GM19099 (cell line): Measurements from ENCODE around the gene GNAZ.

Experiments used
- POLR2A ChIP-seq: IDR thresholded peaks from 3 replicates; pipeline ENCODE4 v1.6.1; 2011; ENCODE audit warnings: low read depth; ENCODE audit not compliant: insufficient read length; ENCODE audit errors: extremely low read depth

Gene GNAZ

DNA sequence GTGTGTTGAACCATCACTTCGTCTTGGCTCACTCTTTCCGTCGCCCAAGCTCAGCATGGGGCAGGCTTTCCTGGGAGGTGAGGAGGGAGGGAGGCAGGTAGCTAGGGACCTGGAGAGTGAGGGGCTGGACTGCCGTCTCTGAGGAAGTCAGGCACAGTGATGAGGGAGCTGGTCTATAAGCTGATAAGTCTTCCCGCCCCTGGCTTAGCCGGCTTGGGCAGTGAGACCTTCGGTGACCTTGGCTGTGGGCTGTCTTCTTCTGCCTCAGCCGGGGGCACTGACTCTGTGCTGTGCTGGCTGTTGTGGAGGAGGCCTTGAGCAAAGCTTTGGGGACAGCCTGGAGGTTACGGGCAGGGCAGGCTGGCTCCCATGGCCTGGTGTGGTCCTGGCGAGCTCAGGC lies 18.7 kb downstream of the GNAZ start:
- no peak for TF ChIP-seq POLR2A

GRCh38 chr22:23089633-23090456 lies 19.5 kb downstream of the GNAZ start:
- no peak for TF ChIP-seq POLR2A

DNA sequence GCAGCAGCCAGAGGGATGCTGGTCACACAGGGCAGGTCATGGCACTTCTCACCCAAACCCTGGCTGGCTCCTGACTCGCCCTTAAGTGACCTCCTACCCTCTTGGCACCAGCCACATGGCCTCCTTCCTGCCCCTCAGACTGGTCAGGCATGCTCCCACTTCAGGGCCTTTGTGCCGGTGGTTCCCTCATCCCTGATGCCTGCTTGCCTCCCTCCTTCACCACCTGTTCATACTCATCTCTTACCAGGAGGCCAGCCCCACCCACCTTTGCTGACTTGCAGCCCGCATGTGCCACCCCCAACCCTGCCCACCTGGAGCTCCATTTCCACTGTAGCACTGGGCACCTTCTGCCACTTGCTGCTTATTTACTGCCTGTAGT lies 20.1 kb downstream of the GNAZ start:
- TF ChIP-seq POLR2A: no peak

DNA sequence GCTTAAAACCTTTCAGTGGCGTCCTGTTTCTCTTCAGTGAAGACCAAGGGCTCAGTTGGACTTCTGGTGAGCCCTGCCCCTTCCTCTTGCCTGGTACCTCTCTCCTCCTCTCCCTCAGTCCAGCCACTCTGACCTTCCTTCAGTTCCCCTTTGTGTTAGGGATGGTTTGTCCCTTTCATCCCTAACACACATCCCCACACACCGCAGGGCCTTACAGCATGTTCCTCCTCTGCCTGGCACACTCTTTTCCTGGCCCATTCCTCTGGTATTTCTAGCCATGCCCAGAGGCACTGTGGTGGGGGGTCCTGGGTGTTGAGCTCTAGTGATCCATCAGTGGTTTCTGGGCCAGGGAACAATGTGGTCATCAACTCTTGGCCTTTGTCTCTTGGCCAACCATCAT lies 21.4 kb downstream of the GNAZ start:
- no peak for TF ChIP-seq POLR2A

DNA sequence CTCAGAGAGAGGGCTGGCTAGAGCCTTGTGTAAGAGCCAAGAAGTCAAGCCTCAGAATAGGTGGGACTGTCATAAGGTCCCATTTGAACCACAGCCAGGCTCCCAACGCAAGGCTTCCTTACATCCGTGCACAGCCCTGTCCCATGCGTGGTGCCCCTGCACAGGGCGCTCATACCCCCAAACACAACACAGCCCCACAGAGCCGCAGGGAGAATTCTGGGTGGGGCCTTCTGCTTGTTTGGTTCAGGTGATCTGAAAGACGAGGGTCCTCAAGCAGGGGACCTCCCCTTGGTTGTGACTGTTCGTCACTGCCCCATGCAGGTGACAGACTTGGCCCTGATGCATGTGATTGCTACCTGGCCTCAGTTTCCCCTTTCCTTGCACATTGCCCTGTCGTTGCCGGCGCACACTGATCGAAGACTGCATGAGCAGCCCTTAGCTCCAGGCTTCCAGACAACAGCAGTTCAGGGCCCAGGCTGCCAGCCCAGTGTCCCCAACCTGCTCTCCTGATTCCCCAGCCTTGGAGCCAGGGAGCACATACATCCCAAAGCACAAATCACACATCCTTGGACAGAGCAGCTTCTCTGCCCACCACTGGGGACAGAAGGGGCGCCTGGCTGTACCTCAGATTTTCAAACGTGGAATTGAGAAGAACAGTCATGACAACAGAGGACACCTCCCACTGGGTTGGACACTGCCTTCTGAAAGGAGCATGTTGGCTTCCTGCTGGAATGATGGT lies 22.1 kb downstream of the GNAZ start:
- no peak for TF ChIP-seq POLR2A

DNA sequence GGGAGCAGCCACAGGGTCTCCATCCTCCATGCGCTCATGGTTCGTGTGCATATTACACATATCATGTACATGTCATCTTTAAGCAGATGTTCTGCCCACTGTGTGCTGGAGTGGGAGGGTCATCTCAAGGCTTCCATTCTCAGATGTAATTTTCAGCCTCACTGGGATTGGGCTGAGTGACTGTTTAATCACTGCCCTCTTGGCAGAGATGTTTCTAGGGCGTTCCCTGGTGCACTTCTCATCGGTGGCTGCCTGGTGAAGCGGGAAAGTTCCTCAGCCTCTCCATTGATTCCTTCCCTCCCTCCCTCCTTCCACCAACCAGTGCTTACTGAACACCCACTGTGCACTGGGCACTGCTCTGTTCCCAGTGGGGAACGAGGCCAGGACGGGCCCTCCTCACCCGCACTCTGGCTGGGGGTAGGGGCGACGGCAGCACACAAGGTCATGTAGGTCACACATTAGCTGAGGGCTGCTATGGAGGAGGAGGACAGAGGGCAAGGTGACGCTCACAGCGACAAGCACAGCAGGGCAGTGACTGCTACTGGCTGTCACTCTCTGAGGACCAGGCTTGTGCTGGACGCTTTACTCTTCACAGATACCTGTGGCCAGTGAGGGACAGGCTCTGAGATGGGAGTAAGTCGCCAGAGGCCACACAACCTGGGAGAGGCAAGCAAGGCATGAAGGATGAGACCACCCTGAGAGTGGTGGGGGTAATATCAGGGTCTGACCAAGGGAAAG lies 22.9 kb downstream of the GNAZ start:
- no peak for TF ChIP-seq POLR2A

DNA sequence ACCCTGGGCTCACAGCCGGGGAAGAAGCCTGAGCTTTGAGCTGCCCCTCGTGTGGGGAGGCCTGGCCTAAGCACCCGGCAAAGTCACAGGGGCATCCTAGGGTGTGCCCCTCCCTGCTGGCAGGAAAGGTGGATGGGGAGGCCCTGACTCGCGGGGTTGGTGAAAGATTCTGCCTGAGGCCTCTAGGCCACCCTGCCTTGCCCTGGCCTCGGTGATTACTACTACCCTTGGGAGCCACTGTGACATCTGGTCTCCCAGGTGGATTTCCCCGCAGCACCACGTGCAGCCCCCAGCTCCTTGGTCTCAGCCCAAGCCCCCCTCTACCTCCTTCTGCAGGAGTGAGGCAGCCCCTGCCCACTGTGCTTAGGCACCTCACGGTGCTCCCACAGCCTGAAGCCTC lies 23.9 kb downstream of the GNAZ start:
- no peak for TF ChIP-seq POLR2A

DNA sequence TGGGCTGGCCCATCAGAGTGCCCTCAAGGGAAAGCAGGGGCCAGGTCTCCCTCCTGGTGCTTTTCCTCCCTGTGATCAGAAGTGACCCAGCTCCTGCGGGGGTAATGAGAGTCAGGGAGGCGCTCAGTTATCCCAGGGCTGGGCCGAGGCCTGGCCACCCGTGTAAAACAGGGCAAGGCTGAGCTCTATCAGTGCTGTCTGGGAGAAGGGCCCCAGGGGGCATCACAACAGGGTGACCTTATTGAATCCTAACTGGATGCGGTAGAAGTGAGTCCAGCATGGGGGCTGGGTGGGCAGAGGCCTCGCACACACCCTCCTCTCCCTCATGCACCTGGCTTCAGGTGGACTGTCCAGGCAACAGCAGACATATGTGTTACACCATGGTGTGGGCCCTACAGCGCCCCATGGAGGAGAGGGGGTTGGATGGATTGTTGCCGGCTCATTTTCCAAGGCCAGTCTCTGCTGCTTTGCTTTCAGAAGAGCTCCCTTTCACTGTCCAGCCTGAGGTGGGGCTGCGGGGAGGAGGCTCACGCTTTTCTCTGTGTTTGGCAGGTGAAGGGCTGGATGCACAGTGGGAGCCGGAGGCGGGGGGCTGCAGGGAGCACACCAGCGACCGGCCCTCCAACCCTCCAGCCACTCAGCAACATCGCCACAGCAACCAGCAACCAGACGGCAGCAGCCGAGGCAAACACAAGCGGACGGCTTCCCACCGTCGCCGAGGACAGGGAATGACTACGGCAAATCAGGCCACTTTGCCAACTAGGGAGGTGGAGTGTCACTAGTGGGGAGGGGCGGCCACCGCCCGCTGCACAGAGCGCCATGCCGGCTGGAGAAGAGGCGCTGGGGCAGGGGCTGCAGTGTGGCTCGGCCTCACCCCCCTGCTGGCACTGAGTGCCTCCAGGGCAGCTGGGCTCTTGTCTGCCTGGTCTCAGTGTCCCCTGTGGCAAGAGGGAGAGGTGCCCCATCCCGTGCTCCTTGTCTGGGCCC lies 24.7 kb downstream of the GNAZ start:
- TF ChIP-seq POLR2A: no peak

GRCh38 chr22:23095733-23096342 lies 25.5 kb downstream of the GNAZ start:
- no peak for TF ChIP-seq POLR2A

DNA sequence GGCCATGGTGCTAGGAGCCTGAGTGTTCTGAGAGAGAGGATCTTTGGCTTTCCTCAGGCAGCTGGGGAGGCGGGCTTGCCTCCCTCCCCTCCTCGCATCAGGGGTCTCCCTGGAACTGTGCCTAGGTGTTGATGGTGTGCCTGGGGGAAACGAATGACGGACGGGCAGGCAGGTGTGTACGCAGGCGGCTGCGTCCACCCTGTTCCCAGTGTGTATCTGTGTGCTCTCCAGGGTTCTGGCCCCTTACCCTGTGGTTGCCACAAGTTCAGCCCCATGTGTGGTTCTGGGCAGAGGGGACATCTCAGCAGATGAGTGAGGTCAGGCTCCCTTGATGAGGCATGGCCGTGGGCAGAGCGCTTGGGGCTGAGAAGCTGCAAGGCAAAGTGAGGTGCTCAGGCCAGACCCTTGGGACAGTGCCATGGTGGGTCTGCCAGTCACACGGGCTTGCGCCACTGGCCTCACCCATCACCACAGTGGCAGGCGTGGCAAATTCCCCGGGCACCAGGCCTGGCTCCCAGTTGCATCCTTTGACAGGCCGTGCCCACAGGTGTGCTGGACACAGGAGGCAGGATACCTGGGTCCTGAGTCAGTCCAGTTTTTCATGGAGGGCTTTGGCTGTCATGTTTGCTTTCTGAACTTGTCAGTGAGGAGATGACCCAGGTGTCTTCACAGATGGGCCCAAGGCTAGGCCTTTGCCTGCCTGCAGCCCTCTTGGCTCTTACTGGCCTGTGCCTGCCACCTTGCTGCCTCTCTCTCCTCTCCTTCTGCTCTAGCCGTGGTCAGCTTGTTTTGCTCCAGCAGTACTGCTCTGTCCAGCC lies 27.3 kb downstream of the GNAZ start:
- no peak for TF ChIP-seq POLR2A

DNA sequence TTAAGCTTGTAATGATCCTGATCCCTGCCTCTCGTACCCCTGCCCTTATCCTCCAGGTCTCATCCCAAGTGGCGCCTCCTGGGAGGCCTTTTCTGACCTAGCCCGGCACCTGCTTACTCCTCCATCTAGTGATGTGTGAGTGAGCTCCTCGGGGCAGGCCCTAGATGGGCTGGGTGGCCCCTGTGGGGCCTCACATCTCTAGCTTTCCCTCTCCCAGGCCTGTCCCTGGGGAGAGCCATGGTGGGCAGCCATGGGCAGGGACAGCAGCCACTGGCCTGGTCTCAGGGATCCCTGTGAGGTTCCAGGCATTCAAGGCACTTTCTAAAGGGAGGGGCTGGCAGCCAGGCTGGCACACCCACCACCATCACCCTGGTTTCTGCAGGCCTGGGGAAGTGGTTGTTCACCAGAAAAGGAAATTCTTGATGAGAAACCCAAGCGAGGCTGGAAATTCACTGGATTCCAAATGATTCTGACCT lies 27.9 kb downstream of the GNAZ start:
- TF ChIP-seq POLR2A: no peak

- TF ChIP-seq POLR2A: no peak
Observed at GRCh38 chr22:23098718-23099530, 28.6 kb downstream of the GNAZ start.

DNA sequence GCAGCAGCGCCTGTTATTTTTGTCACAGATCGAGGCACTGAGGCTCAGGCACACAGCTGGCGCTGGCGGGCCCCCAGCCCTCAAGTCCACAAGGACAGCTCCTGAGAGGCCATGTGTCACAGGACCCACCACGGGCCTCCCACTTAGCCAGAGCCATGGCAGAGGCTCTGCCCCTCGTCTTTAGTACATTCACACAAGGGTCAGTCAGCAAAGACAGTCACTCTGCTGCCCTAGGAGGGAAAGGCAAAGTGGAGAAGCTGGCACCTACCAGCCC lies 29.1 kb downstream of the GNAZ start:
- no peak for TF ChIP-seq POLR2A
